MV-4-11 (cell line): ENCODE results near the gene TMC1.
"Not testable (repeated sequence)": the region's sequence is repeated elsewhere in the genome, so short reads cannot be mapped to it uniquely, and the experiment has no call there.

Experiments used
- DNase-seq: peaks from one replicate; lab custom pipeline; 2025; lab: John Stamatoyannopoulos, UW

The TMC1 gene

DNA sequence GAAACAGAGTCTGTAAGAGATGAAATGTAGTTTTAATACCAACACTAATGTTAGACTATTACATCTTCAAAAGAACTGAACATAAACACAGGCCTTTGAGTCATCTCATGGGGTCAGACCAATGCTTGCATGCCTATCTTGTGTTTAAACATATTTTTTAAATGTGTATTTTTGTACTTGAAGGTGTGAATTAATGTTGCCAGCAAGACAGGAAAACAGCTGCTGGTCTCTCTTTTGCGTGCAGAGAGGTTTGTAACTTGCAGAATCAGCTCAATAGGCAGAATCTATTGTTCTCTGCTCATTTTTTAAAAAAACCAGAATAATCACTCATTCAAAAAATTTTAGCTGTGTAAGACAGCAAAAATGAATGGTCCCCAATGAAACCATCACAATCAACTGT, 251.3 kb downstream of the TMC1 start:
- DNase-seq: no peak

DNA sequence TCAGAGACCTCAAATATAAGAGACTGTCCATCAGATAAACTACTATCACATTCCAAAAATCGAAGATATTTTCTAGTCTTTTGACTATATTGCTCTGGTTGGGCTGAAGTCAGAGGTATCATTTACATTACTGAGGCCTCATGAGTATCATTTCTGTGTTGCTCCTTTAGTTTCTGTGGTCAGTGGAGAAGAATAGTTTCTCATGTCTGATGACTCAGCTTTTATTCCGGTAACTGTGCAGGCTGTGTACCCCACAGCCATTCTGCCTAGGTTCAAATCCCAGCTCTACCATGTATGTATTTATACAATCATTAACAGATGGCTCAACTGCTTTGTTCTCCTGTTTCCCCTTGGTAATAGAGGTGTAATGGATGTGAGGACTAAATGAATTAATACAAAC, 252.2 kb downstream of the TMC1 start:
- no peak for DNase-seq

GRCh38 chr9:72775570-72775969, 254.2 kb downstream of the TMC1 start:
- no peak for DNase-seq

GRCh38 chr9:72779614-72780013, 258.2 kb downstream of the TMC1 start:
- no peak for DNase-seq

- no peak for DNase-seq
Measured at GRCh38 chr9:72786948-72787347, 265.5 kb downstream of the TMC1 start.

GRCh38 chr9:72788966-72789735, 267.7 kb downstream of the TMC1 start:
- DNase-seq: no peak

- DNase-seq: no peak
Measured at GRCh38 chr9:72789885-72790284, 268.5 kb downstream of the TMC1 start.

GRCh38 chr9:72790989-72791388, 269.6 kb downstream of the TMC1 start:
- no peak for DNase-seq

GRCh38 chr9:72791436-72791835, 270.0 kb downstream of the TMC1 start:
- no peak for DNase-seq

DNA sequence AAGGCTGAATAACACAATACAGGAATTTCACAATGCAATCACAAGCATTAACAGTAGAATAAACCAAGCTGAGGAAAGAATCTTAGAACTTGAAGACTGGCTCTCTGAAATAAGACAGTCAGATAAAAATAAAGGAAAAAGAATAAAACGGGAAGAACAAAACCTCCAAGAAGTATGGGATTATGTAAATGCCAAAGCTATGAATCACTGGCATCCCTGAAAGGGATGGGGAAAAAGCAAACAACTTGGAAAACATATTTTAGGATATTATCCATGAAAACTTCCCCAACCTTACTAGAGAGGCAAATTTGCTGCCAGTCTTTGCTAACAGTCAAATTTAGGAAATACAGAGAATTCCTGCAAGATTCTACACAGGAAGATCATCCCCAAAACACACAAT, 273.5 kb downstream of the TMC1 start:
- DNase-seq: no peak

DNA sequence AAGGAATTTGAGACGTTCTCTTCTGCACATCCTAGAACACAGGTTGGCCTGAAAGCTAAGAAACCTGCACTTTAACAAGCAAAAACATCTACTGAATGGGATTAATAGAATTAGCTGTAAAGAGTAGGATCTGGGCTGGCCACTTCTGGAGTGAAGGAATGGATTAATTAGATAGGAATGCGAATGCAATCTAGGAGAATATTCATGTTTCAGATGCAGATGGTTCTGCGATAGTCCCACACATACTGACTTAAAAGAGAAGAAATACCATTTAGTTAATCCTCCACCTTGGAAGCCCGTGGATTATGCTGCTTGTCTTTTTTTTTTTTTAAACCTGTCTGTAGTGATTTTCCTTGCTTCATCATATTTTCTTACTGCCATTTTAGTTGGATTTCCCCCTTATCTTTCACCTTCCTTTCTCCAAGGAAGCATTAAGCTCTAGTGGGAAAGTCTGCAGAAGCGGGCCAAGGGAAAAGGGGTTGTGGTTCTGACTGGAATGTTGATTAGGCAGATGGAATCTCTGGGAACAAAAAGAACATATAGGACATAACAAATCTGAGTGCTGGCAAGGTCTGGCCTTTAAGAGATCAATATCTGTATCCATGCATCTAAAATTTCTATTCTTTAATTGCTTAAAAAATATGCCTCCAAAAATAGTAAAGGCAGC, 279.1 kb downstream of the TMC1 start:
- no peak for DNase-seq

DNA sequence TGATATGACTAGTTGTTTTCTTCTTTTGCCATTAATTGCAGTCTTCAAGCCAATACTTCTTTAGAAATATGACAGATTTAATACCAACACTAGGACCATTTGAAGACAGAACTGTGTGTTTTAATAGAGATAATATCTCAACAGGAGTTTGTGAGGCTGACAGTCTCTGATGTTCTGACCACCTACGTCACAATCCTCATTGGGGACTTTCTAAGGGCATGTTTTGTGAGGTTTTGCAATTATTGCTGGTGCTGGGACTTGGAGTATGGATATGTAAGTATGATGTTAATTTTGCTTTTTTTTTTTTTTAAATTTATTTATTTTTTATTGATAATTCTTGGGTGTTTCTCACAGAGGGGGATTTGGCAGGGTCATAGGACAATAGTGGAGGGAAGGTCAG, 283.8 kb downstream of the TMC1 start:
- DNase-seq: no peak

- DNase-seq: not testable (repeated sequence)
Measured at GRCh38 chr9:72806313-72806809, 285.0 kb downstream of the TMC1 start.

DNA sequence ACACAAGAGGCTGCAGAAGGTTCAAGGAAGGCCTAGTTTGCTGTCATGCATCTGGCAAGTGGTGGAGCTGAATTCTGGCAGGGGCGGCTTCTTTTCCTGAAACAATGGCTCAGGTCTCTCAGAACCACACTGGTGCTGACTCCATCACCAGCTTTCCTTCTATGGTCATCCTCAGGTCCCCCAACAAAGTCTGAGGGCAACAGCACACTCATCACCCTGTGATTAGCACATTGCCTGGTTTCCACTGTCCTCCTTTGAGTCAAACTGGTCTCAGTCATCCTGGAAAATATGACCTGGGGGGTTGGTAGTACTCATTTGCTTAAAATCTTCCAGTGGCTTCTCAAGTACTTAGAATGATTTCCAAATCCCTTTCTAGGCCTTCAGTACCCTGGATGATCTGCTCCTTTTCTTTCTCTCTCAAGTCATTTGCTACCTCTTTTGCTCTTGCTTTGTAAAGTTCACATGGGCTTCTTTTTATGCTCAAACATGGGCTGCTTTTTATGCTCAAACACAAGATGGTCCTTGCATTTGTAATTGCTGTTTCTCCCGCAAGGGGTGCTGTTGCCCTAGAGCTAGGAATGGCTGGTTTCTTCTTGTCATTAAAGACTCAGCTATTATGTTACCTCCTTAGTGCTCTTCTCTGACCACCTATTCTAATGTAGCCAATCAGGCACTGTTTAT, 286.5 kb downstream of the TMC1 start:
- no peak for DNase-seq

GRCh38 chr9:72808446-72808768, 287.0 kb downstream of the TMC1 start:
- DNase-seq: no peak

GRCh38 chr9:72809586-72809985, 288.2 kb downstream of the TMC1 start:
- no peak for DNase-seq

- no peak for DNase-seq
Measured at GRCh38 chr9:72812559-72813111, 291.2 kb downstream of the TMC1 start.

DNA sequence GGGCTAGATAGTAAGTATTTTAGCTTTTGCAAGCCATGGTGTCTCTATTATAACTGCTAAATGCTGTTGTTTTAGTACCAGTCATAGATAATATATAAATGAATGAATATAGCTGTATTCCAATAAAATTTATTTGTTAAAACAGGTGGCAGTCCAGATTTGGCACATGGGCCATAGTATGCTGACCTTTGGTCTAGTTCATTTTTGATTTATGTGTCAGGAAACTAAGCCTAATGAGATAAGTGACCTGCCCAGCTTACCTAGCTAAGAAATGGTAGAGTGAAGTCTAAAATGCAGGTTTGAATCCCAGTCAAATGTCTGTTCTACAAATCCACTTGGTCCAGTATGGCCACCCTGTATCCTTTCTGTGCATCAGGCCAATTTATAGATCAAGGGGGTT, 292.1 kb downstream of the TMC1 start:
- no peak for DNase-seq

DNA sequence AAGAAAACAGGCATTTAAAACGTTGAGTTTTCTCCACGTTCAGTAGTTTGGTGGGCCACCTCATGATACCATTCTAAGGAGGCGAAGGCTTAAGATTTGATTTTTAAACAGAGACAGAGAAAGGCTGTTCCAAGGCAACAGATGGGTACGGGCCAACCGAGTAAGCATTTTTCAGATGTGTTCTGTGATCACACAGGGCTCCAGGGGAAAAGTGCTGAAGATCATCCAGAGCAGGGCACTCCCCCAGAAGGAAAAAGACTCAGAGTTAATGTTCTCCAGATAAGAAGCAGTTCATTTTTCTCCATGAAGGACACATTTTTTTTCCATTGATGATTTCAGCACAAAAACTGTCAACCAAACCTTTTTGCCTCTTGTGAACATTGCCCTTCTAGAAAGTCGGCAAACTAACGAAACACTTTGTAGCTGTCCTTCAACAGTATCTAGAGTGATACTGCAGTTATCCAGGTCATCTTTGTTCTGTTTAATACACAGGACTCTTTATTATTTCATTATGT, 292.7 kb downstream of the TMC1 start:
- DNase-seq: no peak

GRCh38 chr9:72816666-72817065, 295.3 kb downstream of the TMC1 start:
- DNase-seq: no peak

DNA sequence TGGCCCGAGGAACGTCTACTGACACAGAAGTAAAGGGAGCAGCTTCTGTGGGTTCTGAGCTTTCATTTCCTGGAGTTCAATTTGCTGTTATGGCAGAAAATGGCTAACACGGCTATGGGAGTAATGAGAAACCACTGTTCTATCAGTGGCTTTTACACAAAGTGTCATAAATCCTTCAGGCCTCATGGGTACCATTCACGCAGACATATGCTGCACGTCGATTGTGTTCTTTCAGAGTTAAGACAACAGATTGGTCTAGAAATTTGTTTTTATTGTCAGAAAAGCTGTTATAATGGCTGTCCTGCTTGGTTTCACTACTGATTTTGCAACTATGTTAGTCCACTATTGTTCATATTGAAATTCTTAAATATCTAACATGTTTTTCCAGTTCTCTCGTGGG, 296.0 kb downstream of the TMC1 start:
- no peak for DNase-seq

- DNase-seq: no peak
Measured at GRCh38 chr9:72818385-72818784, 297.0 kb downstream of the TMC1 start.

- DNase-seq: no peak
Measured at GRCh38 chr9:72823971-72824370, 302.6 kb downstream of the TMC1 start.
